ENCODE measurements around the gene TP63.

GRCh38 chr3:189687475-189687874, 56.3 kb downstream of the TP63 start:
- TF ChIP-seq CTCF (conservative IDR thresholded peaks at IDR 0.05; ENCODE audit: low read depth, low read length), result no peak
- no peak for TF ChIP-seq EZH2 (IDR thresholded peaks at IDR 0.05; ENCODE audit: borderline replicate concordance, low read depth, low read length, poor library complexity, severe bottlenecking)
